Measurements from ENCODE around the gene AQP6.

GRCh38 chr12:50025187-50026059, 52.7 kb downstream of the AQP6 start, which contains the start of gene RACGAP1:
- no peak for TF ChIP-seq CTCF (IDR thresholded peaks at IDR 0.05)
- TF ChIP-seq POLR2AphosphoS5 (IDR thresholded peaks at IDR 0.05; ENCODE audit: low read depth, low read length) = peak; percentile 74; the same call in 1 of the 2 replicates
- TF ChIP-seq SIN3A (IDR thresholded peaks at IDR 0.05; ENCODE audit: borderline replicate concordance, insufficient read depth, low read depth, low read length) = peak; percentile 96

All from Panc1 (cell line).